Measurements from ENCODE around the gene NAB1. TPM values are rescaled to one million over a fixed set of nuclear protein-coding genes. Genes with fewer than 3 reads are reported as not detected.
"Not testable (repeated sequence)": the region's sequence is repeated elsewhere in the genome, so short reads cannot be mapped to it uniquely, and the experiment has no call there.

The NAB1 gene
- total RNA-seq, 1 experiment from 2014 or later = 32.6 TPM

DNA sequence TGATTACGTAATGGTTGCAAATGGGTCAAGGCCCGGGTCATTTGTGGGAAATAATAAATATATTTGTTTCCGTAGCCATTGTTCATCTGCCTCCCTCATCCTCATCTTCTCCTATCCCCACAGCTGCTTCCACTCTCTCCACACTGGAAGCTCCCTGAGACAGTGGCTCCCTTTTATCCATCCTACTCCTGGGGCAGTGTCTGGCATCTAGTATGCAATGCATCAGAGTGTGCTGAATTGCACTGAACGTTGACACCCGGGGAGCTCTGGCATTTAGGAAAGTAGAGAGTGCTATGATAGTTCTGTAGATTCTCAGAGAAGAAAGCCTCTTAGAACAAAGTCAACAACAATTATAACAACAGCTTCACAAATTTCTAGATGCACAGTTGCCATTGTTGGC, 45.5 kb upstream of the NAB1 start:
- Histone ChIP-seq H3K36me3 (ENCODE audit: insufficient read depth, low read length, poor library complexity, severe bottlenecking) (no peaks in the 10 kb centered on the region), H3K9me3 (ENCODE audit: low read depth, low read length, poor library complexity, severe bottlenecking) (no peaks in the 10 kb centered on the region), H3K27me3 (replicated peaks; ENCODE audit: insufficient read depth, low read depth, low read length, poor library complexity) (no peaks in the 10 kb centered on the region), H3K4me1 (ENCODE audit: insufficient read depth, low read length, poor library complexity, severe bottlenecking) (no peaks in the 10 kb centered on the region), H3K27ac (ENCODE audit: low read depth, low read length, poor library complexity, severe bottlenecking) (no peak overlapping the region), H3K4me3 (ENCODE audit: low read depth, low read length, poor library complexity, severe bottlenecking) (no peak overlapping the region)
- no peak for DNase-seq (ENCODE audit: low spot score)
- BruUV-seq (replicated peaks) = no TSS peak
- ChIA-PET POLR2A (ENCODE audit: low non-redundant PET) (no interaction called here), CTCF (no interaction called here)
- intact Hi-C loops (cut with micrococcal nuclease; ENCODE audit: unreplicated experiment) = no loop called here
- TF ChIP-seq EZH2 (IDR thresholded peaks at IDR 0.05; ENCODE audit: borderline replicate concordance, low read depth, low read length, poor library complexity, severe bottlenecking) = no peak
- TF ChIP-seq, protein P1, sequence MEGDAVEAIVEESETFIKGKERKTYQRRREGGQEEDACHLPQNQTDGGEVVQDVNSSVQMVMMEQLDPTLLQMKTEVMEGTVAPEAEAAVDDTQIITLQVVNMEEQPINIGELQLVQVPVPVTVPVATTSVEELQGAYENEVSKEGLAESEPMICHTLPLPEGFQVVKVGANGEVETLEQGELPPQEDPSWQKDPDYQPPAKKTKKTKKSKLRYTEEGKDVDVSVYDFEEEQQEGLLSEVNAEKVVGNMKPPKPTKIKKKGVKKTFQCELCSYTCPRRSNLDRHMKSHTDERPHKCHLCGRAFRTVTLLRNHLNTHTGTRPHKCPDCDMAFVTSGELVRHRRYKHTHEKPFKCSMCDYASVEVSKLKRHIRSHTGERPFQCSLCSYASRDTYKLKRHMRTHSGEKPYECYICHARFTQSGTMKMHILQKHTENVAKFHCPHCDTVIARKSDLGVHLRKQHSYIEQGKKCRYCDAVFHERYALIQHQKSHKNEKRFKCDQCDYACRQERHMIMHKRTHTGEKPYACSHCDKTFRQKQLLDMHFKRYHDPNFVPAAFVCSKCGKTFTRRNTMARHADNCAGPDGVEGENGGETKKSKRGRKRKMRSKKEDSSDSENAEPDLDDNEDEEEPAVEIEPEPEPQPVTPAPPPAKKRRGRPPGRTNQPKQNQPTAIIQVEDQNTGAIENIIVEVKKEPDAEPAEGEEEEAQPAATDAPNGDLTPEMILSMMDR (conservative IDR thresholded peaks at IDR 0.05; ENCODE audit: low read depth, low read length) = no peak

DNA sequence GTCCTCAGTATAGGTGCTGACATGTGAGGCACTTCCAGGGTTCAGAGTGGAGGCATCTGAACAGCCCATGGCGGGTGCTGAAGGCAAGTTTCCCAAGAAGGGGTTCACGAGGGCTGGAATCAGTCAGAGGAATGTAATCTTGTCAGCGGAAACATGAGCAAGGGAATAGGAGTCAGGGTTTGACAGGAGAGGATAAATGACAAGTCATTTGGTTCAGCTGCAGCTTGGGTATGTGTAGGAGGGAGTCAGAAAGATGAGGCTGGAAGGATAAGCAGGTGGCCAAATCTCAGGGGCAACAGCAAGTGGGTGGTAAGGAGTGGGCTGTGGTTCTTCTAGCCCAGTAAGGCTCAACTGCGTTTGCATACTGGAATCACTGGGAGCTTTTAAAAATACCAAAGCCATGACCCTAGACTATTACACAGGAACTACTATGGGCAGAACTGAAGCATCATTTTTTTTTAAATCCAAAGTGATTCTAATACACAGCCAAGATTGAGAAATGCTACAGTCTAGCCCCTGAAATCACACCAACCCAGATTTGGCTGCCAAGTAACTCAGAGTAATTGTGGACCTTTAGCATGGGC, 41.8 kb upstream of the NAB1 start:
- Histone ChIP-seq H3K9me3 (ENCODE audit: low read depth, low read length, poor library complexity, severe bottlenecking) (no peaks in the 10 kb centered on the region), H3K4me3 (ENCODE audit: low read depth, low read length, poor library complexity, severe bottlenecking) (no peak overlapping the region), H3K27ac (ENCODE audit: low read depth, low read length, poor library complexity, severe bottlenecking) (no peak overlapping the region), H3K36me3 (ENCODE audit: insufficient read depth, low read length, poor library complexity, severe bottlenecking) (no peaks in the 10 kb centered on the region), H3K4me1 (ENCODE audit: insufficient read depth, low read length, poor library complexity, severe bottlenecking) (no peaks in the 10 kb centered on the region), H3K27me3 (replicated peaks; ENCODE audit: insufficient read depth, low read depth, low read length, poor library complexity) (no peaks in the 10 kb centered on the region)
- ChIA-PET CTCF (no interaction called here), POLR2A (ENCODE audit: low non-redundant PET) (no interaction called here)
- BruUV-seq (replicated peaks) = no TSS peak
- no peak for TF ChIP-seq EZH2 (IDR thresholded peaks at IDR 0.05; ENCODE audit: borderline replicate concordance, low read depth, low read length, poor library complexity, severe bottlenecking)
- TF ChIP-seq, protein P1 (conservative IDR thresholded peaks at IDR 0.05; ENCODE audit: low read depth, low read length) = no peak
- intact Hi-C loops (cut with micrococcal nuclease; ENCODE audit: unreplicated experiment) = no loop called here
- DNase-seq (ENCODE audit: low spot score) = no peak

DNA sequence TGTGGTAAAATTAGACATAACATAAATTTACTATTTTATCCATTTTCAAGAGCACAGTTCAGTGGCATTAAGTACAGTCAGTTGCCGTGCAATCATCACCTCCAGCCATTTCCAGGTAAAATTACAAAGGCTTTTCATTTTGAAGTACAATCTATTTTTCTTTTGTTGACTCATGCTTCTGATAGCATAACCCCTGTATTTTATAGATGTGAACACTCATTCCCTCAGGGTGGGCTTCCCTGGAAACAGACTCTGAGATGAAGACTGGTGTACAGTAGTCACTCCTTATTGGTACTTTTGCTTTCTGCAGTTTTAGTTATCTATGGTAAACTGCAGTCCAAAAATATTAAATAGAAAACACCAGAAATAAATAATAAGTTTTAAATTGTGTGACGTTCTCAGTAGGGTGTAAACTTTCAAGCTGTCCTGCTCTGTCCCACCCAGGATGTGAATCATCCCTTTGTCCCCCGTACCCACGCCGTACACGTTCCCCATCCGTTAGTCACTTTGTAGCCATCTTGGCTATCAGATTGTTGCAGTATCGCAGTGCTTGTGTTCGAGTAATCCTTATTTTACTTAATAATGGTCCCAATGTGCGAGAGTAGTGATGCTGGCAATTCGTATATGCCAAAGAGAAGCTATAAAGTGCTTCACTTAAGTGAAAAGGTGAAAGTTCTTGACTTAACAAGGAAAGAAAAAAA, 41.1 kb upstream of the NAB1 start:
- Histone ChIP-seq H3K27ac (ENCODE audit: low read depth, low read length, poor library complexity, severe bottlenecking) (no peak overlapping the region), H3K9me3 (ENCODE audit: low read depth, low read length, poor library complexity, severe bottlenecking) (no peaks in the 10 kb centered on the region), H3K4me1 (ENCODE audit: insufficient read depth, low read length, poor library complexity, severe bottlenecking) (no peaks in the 10 kb centered on the region), H3K4me3 (ENCODE audit: low read depth, low read length, poor library complexity, severe bottlenecking) (no peak overlapping the region), H3K36me3 (ENCODE audit: insufficient read depth, low read length, poor library complexity, severe bottlenecking) (no peaks in the 10 kb centered on the region), H3K27me3 (replicated peaks; ENCODE audit: insufficient read depth, low read depth, low read length, poor library complexity) (no peaks in the 10 kb centered on the region)
- intact Hi-C loops (cut with micrococcal nuclease; ENCODE audit: unreplicated experiment) = no loop called here
- ChIA-PET CTCF (no interaction called here), POLR2A (ENCODE audit: low non-redundant PET) (no interaction called here)
- BruUV-seq (replicated peaks) = no TSS peak
- TF ChIP-seq EZH2 (IDR thresholded peaks at IDR 0.05; ENCODE audit: borderline replicate concordance, low read depth, low read length, poor library complexity, severe bottlenecking) = no peak
- TF ChIP-seq, protein P1 (conservative IDR thresholded peaks at IDR 0.05; ENCODE audit: low read depth, low read length) = no peak
- DNase-seq (ENCODE audit: low spot score) = peak; percentile 27

DNA sequence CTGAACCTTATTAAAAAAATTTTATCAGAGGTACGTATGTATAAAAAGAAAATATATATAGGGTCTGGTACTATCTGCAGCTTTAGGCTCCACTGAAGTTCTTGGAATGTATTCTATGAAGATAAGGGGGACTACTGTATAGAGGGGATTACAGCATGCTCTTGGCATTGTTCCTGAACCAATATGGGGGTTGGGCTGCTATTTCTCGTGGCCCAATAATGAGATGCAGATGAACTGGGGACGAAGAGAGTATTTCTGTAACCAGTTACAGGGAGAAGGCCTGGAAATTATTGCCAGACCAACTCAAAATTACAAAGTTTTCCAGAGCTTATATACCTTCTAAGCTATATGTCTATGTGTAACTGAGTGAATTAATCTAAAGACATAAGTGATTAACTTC, 40.0 kb upstream of the NAB1 start:
- H3K27ac ChIP-seq (ENCODE audit: low read depth, low read length, poor library complexity, severe bottlenecking); POLR2A ChIA-PET (ENCODE audit: low non-redundant PET); DNase-seq (ENCODE audit: low spot score); H3K4me1 ChIP-seq (ENCODE audit: insufficient read depth, low read length, poor library complexity, severe bottlenecking); H3K27me3 ChIP-seq (replicated peaks; ENCODE audit: insufficient read depth, low read depth, low read length, poor library complexity); CTCF ChIA-PET; H3K9me3 ChIP-seq (ENCODE audit: low read depth, low read length, poor library complexity, severe bottlenecking); BruUV-seq (replicated peaks); H3K36me3 ChIP-seq (ENCODE audit: insufficient read depth, low read length, poor library complexity, severe bottlenecking); H3K4me3 ChIP-seq (ENCODE audit: low read depth, low read length, poor library complexity, severe bottlenecking); intact Hi-C loops (cut with micrococcal nuclease; ENCODE audit: unreplicated experiment): not testable (repeated sequence)

DNA sequence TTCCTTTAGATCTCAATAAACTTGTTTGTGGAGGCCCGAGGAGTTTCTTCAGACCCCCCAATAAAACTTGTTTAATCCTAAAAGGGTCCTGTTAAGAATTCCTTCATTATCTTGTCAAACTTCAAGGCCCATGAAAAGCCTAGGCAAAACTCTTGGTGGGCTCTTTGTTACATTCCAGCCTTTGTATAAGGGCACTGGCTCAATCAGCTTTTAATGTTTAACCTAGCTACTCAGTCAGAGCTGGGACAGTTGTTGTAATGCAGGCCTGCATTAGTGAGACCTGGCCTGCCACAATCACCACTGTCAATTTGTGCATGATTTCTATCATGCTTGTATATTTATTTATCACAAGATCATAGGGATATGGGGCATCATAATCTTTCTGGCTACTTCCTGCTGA, 39.5 kb upstream of the NAB1 start:
- POLR2A ChIA-PET (ENCODE audit: low non-redundant PET); CTCF ChIA-PET; H3K9me3 ChIP-seq (ENCODE audit: low read depth, low read length, poor library complexity, severe bottlenecking); DNase-seq (ENCODE audit: low spot score); H3K4me3 ChIP-seq (ENCODE audit: low read depth, low read length, poor library complexity, severe bottlenecking); H3K27ac ChIP-seq (ENCODE audit: low read depth, low read length, poor library complexity, severe bottlenecking); BruUV-seq (replicated peaks); H3K4me1 ChIP-seq (ENCODE audit: insufficient read depth, low read length, poor library complexity, severe bottlenecking); intact Hi-C loops (cut with micrococcal nuclease; ENCODE audit: unreplicated experiment); H3K36me3 ChIP-seq (ENCODE audit: insufficient read depth, low read length, poor library complexity, severe bottlenecking); H3K27me3 ChIP-seq (replicated peaks; ENCODE audit: insufficient read depth, low read depth, low read length, poor library complexity): not testable (repeated sequence)
